ENCODE data around the gene CD63. TPM values are rescaled to one million over a fixed set of nuclear protein-coding genes. Genes with fewer than 3 reads are reported as not detected.

CD63 gene
- total and polyA plus RNA-seq, 2 of the 4 experiments (the other 2 are of a cell fraction): 995 to 1,398 TPM

GRCh38 chr12:55704824-55705718 is 23.7 kb downstream of the CD63 start:
- no peaks in the 10 kb centered on the region for H3K36me3 ChIP-seq (ENCODE audit: control insufficient read depth, insufficient read depth, low read length)
- dilution Hi-C loops (cut with HindIII; ENCODE audit: low sequenced_read_pairs, unreplicated experiment) (no loop called here), intact Hi-C loops (cut with micrococcal nuclease) (no loop called here), in situ Hi-C loops (cut with MboI; ENCODE audit: low sequenced_read_pairs) (no loop called here)
- no peak overlapping the region for H2AK5ac ChIP-seq (ENCODE audit: low read depth, low read length)
- no peak overlapping the region for H3K18ac ChIP-seq (ENCODE audit: low read depth, low read length)
- no peaks in the 10 kb centered on the region; the same call in 1 of the 2 replicates for H3K9me1 ChIP-seq (ENCODE audit: insufficient read depth, low read length)
- no peak overlapping the region for H2BK5ac ChIP-seq (ENCODE audit: low read depth, low read length, poor library complexity, severe bottlenecking)
- no peak overlapping the region for H4K5ac ChIP-seq (ENCODE audit: low read depth, low read length)
- no peak overlapping the region for H3K23ac ChIP-seq (ENCODE audit: low read depth, low read length)
- ChIA-PET POLR2A (ENCODE audit: unreplicated experiment) (no interaction called here), CTCF (interaction anchor here (0.6 to 1.2 kb wide), 2 partner anchors 8 to 29 kb away, joined by 3 read pairs; no protein-coding TSS in a partner anchor)
- peaks cover 4% of the 10 kb centered on the region; the same call in 1 of the 2 replicates for H3K4me1 ChIP-seq (ENCODE audit: control insufficient read depth, insufficient read depth, low read length)
- no peak for ATAC-seq (ENCODE audit: low read depth)
- no peaks in the 10 kb centered on the region for H3K9me3 ChIP-seq (ENCODE audit: control insufficient read depth, insufficient read depth, low read length)
- H3K14ac ChIP-seq (replicated peaks; ENCODE audit: low read depth, low read length): no peak overlapping the region
- no peak overlapping the region for H3K56ac ChIP-seq (ENCODE audit: extremely low read depth, insufficient read depth, low read length)
- no peak overlapping the region for H2AFZ ChIP-seq (replicated peaks; ENCODE audit: low read length, poor library complexity)
- H3K4me2 ChIP-seq (ENCODE audit: low read depth, low read length): no peak overlapping the region
- no peak overlapping the region for H2BK15ac ChIP-seq (ENCODE audit: low read depth, low read length)
- no peak overlapping the region for H3K27ac ChIP-seq (ENCODE audit: insufficient read depth, low read length)
- H3K4ac ChIP-seq (ENCODE audit: low read depth, low read length): no peak overlapping the region
- no peaks in the 10 kb centered on the region for H3K79me1 ChIP-seq (ENCODE audit: low read depth in 1 of 2, low read length in 2 of 2)
- no peak for TF ChIP-seq ELK1 (IDR thresholded peaks at IDR 0.05; ENCODE audit: borderline replicate concordance, low read depth, low read length)
- H2BK120ac ChIP-seq (ENCODE audit: low read depth, low read length): no peak overlapping the region
- BruUV-seq (replicated peaks): no TSS peak
- H3K4me3 ChIP-seq (ENCODE audit: insufficient read depth, low read depth, low read length): no peak overlapping the region
- no peaks in the 10 kb centered on the region for H4K20me1 ChIP-seq (ENCODE audit: insufficient read depth, low read length)
- DNase-seq: no peak
- H3K27me3 ChIP-seq (ENCODE audit: control insufficient read depth, insufficient read depth, low read length): peaks cover 25% of the 10 kb centered on the region
- WGBS, 2 experiments (ENCODE audit: extremely low coverage in 2 of 2, insufficient read length in 1 of 2): 80% methylated on average over 1 of the region's 9 CpGs; no CpG with 5 or more reads in 1 of the 2 experiments
- H3K9ac ChIP-seq (ENCODE audit: low read depth, low read length): no peak overlapping the region
- H4K91ac ChIP-seq (ENCODE audit: insufficient read depth, low read depth, low read length): no peak overlapping the region
- no peak overlapping the region for H2BK20ac ChIP-seq (ENCODE audit: low read depth, low read length)
- H2AK9ac ChIP-seq (replicated peaks; ENCODE audit: low read depth, low read length, poor library complexity): no peak overlapping the region
- no peak overlapping the region for H4K8ac ChIP-seq (ENCODE audit: low read depth in 2 of 2, low read length in 2 of 2)
